GM19467 (cell line): ENCODE data around the gene TYW3.

Source experiments
- ATAC-seq: cut with Tn5 transposase; IDR thresholded peaks from one replicate; pipeline ENCODE4 v1.9.1; 2021; ENCODE audit warnings: mild to moderate bottlenecking, moderate library complexity; ENCODE audit not compliant: unreplicated experiment

Gene TYW3, protein sequence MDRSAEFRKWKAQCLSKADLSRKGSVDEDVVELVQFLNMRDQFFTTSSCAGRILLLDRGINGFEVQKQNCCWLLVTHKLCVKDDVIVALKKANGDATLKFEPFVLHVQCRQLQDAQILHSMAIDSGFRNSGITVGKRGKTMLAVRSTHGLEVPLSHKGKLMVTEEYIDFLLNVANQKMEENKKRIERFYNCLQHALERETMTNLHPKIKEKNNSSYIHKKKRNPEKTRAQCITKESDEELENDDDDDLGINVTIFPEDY

GRCh38 chr1:74732960-74733603 is at the start of gene TYW3, which contains the start of gene CRYZ:
TYW3 (plus strand) TSS chr1:74733152; CDS start chr1:74733245, 93 bp downstream.
CRYZ (minus strand) TSS chr1:74733050; CDS start chr1:74724821, 8,229 bp downstream.
- peak; percentile 66 for ATAC-seq

GRCh38 chr1:74683656-74684055 is 49.3 kb upstream of the TYW3 start:
- no peak for ATAC-seq

DNA sequence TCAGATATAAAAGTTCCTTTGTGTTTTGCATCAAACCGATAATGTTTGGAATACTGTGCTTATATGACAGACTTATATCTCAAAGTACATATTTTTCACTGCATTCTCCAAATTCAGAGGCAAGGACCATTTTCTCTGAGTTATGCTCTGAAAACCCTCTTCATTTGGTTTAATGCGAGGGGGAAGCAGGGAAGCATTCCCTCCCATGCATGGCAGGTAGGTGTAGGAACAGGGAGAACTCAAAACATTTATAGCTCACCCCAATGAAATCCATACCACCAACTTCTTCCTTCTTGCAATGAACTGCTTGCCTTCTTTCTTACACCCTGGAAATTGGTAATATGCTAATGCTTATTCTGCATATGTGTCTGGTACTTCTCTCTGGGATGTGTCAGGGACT is 48.7 kb upstream of the TYW3 start:
- ATAC-seq = no peak

DNA sequence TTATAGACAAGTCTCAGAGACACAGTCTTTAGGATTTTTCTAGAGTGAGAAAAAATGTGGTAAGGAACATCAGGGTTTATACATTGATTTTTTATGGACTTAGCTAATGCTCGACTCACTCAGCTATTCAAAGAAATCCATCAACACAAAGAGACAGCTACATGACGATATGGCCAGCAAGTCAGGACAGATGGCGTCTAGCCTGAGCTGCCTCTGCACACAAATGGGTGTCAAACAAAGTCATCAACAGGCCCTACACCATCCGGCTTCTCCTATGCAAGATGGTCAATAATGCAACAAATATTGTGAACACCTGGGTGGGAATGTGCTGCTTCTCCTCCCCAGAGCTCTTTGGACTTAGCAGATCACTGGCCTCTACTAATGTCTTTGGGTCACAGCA is 46.0 kb upstream of the TYW3 start:
- no peak for ATAC-seq

GRCh38 chr1:74689621-74690363 is 43.2 kb upstream of the TYW3 start:
- peak; percentile 65 for ATAC-seq

GRCh38 chr1:74690364-74690696 is 42.6 kb upstream of the TYW3 start:
- ATAC-seq = no peak

DNA sequence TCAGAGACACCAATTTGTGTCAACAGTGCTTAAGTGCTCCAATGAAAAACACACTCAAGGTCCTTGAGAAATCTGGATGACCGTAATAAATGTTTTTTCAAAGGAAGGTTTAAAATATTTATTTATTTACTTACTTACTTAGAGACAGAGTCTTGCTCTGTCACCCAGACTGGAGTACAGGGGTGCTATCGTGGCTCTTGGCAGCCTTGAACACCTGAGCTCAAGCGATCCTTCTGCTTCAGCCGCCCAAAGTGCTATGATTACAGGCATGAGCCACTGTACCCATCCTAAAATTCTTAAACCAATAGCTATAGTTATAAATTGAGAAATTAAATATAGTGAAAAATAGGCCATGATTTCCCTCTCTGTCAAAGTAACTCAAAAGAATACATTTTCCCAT is 42.0 kb upstream of the TYW3 start:
- no peak for ATAC-seq

GRCh38 chr1:74693473-74693872 is 39.5 kb upstream of the TYW3 start:
- no peak for ATAC-seq

DNA sequence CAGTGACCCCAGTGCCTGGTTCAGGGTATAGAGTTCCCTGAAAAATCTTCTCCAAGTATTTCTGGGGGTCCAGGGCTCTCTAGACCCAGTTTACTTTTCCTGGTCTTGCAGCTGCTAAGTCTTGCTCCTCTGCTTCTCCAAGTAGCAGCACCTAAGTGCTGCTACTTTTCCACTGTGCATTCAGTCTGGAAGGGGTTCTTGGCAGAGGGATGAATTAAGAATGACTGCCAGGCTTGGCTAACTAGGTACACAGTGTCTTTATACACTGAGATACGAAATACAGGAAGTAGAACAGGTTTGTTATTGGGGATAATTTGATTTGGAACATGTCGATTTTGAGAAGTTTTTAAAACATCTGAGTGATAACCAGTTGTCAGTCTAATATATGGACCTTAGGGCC is 35.1 kb upstream of the TYW3 start:
- ATAC-seq = no peak

GRCh38 chr1:74699331-74699730 is 33.6 kb upstream of the TYW3 start:
- peak; percentile 49 for ATAC-seq

DNA sequence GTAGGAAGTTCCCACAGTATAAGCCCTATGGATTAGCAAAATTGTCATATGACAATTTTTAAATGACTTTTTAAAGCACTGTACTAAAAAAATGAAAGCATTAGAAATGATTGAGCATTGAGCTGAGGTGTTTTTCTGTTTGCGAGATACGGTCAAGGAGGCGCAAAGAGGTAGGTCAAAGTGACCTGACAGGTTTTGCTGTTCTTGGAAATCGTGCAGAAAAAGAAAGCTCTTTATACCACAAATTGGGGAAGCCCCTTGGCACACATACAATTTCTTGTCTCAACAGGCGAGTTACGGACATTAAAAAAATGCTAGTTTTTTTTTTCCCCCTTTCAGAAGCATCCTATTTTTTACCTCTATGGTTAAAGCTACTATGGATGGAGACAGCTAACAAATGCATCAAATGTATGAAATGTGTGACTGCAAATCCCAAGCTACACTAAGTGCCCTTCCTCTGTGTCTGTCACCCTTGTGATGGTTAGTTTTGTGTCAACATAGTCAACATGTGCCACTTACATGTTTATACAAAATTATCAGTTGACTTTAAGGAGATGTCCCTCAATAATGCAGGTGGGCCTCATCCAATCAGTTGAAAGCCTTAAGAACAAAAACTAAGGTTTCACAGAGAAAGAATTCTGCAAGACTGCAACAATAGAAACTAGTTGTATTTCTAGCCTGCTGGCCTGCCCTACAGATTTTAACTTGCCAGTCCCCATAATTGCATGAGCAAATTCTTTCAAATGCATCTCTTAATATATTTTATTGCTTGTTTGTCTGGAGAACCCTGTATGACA is 29.4 kb upstream of the TYW3 start:
- no peak for ATAC-seq

DNA sequence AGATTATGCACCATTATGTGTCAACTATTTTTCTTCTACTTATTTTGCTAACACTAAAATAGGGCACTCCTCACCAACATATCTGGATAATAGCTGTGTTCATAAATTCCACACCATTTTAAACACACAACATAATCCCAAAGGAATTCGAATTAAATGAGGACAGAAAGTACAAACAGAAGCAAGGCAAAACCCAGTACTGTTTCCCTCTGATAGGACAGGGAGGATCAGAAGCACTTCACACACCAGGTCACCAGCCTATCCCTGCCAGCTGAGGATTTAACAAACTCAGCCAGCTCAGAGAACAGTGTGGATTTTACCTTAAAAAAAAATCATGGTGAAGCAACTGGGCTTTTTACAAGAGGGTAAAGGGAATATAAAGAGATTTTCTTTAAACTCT is 20.1 kb upstream of the TYW3 start:
- ATAC-seq = no peak

- no peak for ATAC-seq
These were observed 19.1 kb upstream of the TYW3 start for GRCh38 chr1:74713849-74714248.

DNA sequence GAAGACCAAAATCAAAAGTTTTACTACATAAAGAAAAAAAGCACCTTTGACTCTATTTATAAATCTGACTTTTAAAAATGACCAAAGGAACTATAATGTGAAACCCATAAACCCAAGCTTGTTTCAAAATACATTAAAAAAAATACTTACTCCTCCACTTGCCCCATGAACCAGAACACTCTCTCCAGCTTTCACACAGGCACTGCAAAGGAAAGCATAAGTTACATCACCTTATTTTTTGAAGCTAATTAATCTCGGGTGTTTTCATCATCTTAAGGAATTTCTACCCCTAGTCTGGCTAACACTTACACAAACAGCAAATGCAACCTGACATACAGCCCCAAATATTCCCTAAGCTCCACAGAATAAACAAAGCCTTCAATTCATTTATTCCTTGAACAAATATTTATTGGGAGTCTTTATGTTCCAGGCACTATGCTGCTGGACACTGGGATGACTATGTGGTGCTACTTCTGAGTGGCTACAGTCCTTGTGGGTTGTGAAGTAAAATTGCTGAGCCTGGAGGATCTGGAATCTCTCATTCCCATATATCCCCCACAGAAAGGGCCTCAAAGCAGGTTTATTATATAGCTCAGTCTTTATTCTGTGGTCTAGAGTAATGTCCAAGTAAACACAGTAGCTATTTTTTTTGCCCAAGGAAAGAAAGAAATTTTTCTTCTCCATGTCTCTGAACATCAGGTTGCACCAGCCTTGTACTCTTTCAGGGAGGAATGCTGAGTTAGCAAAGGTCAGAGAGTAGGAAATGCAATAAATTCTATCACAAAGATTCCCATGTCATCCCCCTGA is 18.3 kb upstream of the TYW3 start:
- no peak for ATAC-seq

- ATAC-seq = no peak
These were observed 17.8 kb upstream of the TYW3 start for GRCh38 chr1:74715236-74715502.

DNA sequence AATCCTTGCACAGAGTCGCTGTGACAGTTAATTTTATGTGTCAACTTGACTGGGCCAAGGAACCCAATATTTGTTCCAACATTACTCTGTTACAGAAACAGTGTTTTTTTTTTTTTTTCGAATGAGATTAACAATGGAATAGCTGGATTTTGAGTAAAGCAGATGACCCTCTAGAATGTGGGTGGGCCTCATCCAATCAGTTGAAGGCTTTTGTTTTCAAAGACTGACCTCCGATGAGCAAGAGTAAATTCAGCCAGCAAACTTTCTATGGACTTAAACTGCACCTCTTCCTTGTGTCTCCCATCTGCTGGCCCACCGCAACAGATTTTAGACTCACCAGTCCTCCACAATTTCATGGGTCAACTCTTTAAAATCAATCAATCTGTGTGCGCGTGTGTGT is 17.1 kb upstream of the TYW3 start:
- ATAC-seq = no peak

DNA sequence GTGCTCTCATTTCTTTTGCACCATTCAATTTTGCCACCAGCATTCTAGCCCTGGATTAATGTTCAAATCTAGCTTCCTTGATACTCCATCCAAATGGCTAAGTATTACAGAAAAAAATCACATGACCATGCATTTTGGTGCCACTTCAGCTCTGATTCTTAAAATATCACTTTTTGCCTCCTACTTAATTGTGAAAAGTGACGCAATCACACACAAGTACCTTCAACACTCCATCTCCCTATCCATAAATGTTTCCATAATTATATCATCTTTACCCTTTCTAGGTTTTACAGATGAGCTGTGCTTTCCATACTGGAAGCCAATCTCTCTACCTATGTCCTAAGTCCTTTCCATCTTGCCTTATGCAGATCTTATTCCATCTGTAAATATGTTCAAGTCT is 16.1 kb upstream of the TYW3 start:
- ATAC-seq = no peak

- no peak for ATAC-seq
These were observed 15.3 kb upstream of the TYW3 start for GRCh38 chr1:74717626-74718025.

DNA sequence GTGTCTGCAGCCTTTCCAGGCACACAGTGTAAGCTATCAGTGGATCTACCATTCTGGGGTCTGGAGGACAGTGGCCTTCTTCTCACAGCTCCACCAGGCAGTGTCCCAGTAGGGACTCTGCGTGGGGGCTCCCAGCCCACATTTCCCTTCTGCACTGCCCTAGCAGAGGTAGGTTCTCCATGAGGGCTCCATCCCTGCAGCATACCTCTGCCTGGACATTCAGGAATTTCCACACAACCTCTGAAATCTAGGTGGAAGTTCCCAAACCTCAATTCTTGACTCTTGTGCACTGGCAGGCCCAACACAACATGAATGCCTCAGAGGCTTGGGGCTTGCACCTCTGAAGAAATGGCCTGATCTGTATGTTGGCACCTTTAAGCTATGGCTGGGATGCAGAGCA is 6.9 kb upstream of the TYW3 start:
- no peak for ATAC-seq

- ATAC-seq = no peak
These were observed 4.2 kb upstream of the TYW3 start for GRCh38 chr1:74728736-74729135.
